Measurements from ENCODE around the gene NUPR1. TPM values are rescaled to one million over a fixed set of nuclear protein-coding genes. Genes with fewer than 3 reads are reported as not detected.
A peak's percentile ranks its signal among the peaks of the same experiment; 100 is the strongest.

NUPR1 gene
- total and polyA plus RNA-seq, 2 of the 13 experiments (the other 11 are each of a cell fraction or from before 2014, with no cell fraction given): 18.0 to 25.6 TPM

DNA sequence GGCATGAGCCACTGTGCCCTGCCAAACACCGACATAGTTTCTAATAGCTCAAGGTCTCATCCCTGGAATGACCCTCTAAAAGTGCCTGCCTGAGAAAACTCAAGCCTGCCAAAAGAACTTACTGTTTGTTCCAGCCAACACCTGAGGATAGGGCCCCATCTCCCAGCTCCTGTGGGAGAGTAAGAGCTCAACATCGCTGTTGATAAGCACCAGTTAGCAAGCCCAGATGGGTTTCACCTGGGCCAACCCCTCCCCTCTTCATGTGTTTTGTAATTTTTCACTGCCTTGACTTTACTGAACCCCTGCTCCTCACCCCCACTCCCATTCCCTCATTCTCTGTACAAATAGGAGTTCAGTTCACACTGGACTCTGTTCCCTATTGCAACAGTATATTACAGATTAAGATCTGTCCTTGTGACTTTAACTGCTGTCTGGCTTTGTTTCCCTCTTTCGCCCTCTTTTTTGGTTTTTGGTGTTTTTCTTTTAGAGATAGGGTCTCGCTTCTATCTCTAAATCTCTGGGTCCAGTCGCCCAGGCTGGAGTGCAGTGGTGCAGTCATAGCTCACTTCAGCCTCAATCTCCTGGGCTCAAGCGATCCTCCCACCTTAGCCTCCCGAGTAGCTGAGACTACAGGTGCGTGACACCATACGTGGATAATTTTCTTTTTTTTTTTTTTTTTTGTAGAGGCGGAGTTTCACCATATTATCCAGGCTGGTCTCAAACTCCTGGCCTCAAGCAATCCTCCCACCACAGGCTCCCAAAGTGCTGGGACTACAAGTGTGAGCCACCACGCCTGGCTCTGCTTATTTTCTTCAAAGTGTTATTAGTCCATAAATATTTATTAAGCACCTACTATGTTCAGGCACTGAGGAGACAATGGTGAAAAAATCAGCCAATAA, 12.3 kb downstream of the NUPR1 start:
- in situ Hi-C loops (cut with HindIII; ENCODE audit: extremely low pct_ligation_motif_present, low pct_unique_long_range_greater_than_20kb): no loop called here
- Histone ChIP-seq H2AFZ (ENCODE audit: low read length) (no peak overlapping the region), H3K36me3 (replicated peaks in 1 of 2; ENCODE audit: control insufficient read depth in 1 of 2, insufficient read depth in 2 of 2, low read length in 2 of 2) (no peaks in the 10 kb centered on the region), H3K4me3 (replicated peaks in 1 of 3; ENCODE audit: insufficient read depth in 1 of 3, low read depth in 2 of 3, low read length in 3 of 3) (peak overlapping the region in 2 of 3 experiments; percentile 26 to 27; a peak in 4 of 6 replicates), H3K9me3 (ENCODE audit: low read length) (no peaks in the 10 kb centered on the region), H3K27ac (ENCODE audit: extremely low read length, insufficient read depth, low read length) (peak overlapping the region; percentile 80), H3K4me1 (ENCODE audit: insufficient read depth, low read length) (peaks cover 74% of the 10 kb centered on the region), H4K20me1 (ENCODE audit: insufficient read depth, low read length) (no peaks in the 10 kb centered on the region), H3K9ac (ENCODE audit: insufficient read depth, low read depth, low read length) (peak overlapping the region; percentile 31; the same call in 1 of the 2 replicates), H3K27me3 (ENCODE audit: control insufficient read depth in 1 of 2, insufficient read depth in 2 of 2, low read length in 2 of 2) (no peaks in the 10 kb centered on the region), H3K79me2 (ENCODE audit: insufficient read depth, low read length) (no peaks in the 10 kb centered on the region), H3K4me2 (ENCODE audit: low read depth, low read length) (peak overlapping the region; percentile 72)
- peak; percentile 90 for ATAC-seq
- ChIA-PET CTCF (ENCODE audit: low intra/inter-chr PET ratio, low total read pairs) (no interaction called here), POLR2A (interaction anchor here (0.6 to 3.0 kb wide), 12 partner anchors 8 to 365 kb away, joined by 3 to 23 read pairs (median 4); partner anchors contain the start of genes CLN3, NUPR1, SULT1A1 and SULT1A2)
- peak; percentile 99 for FAIRE-seq
- 8% methylated on average over 11 of the region's 11 CpGs for WGBS (ENCODE audit: low lambda C conversion rate)
- BruUV-seq (replicated peaks): TSS peak; percentile 54
- intact Hi-C loops (cut with micrococcal nuclease; ENCODE audit: unreplicated experiment): no loop called here
- DNase-seq (ENCODE audit: low spot score): peak; percentile 99
- no peak for TF ChIP-seq PBX3 (CRISPR knock-in tag; IDR thresholded peaks at IDR 0.05; ENCODE audit: borderline replicate concordance)
- TF ChIP-seq, protein P1, sequence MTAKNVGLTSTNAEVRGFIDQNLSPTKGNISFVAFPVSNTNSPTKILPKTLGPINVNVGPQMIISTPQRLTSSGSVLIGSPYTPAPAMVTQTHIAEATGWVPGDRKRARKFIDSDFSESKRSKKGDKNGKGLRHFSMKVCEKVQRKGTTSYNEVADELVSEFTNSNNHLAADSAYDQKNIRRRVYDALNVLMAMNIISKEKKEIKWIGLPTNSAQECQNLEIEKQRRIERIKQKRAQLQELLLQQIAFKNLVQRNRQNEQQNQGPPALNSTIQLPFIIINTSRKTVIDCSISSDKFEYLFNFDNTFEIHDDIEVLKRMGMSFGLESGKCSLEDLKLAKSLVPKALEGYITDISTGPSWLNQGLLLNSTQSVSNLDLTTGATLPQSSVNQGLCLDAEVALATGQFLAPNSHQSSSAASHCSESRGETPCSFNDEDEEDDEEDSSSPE (CRISPR knock-in tag; IDR thresholded peaks at IDR 0.05): no peak
- TF ChIP-seq, protein P2, sequence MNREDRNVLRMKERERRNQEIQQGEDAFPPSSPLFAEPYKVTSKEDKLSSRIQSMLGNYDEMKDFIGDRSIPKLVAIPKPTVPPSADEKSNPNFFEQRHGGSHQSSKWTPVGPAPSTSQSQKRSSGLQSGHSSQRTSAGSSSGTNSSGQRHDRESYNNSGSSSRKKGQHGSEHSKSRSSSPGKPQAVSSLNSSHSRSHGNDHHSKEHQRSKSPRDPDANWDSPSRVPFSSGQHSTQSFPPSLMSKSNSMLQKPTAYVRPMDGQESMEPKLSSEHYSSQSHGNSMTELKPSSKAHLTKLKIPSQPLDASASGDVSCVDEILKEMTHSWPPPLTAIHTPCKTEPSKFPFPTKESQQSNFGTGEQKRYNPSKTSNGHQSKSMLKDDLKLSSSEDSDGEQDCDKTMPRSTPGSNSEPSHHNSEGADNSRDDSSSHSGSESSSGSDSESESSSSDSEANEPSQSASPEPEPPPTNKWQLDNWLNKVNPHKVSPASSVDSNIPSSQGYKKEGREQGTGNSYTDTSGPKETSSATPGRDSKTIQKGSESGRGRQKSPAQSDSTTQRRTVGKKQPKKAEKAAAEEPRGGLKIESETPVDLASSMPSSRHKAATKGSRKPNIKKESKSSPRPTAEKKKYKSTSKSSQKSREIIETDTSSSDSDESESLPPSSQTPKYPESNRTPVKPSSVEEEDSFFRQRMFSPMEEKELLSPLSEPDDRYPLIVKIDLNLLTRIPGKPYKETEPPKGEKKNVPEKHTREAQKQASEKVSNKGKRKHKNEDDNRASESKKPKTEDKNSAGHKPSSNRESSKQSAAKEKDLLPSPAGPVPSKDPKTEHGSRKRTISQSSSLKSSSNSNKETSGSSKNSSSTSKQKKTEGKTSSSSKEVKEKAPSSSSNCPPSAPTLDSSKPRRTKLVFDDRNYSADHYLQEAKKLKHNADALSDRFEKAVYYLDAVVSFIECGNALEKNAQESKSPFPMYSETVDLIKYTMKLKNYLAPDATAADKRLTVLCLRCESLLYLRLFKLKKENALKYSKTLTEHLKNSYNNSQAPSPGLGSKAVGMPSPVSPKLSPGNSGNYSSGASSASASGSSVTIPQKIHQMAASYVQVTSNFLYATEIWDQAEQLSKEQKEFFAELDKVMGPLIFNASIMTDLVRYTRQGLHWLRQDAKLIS (CRISPR knock-in tag; IDR thresholded peaks at IDR 0.05): no peak
- peak; percentile 73 for TF ChIP-seq GFI1 (CRISPR knock-in tag; IDR thresholded peaks at IDR 0.05; ENCODE audit: borderline replicate concordance)
- peak; percentile 61; the same call in 1 of the 2 replicates for TF ChIP-seq CBFB (CRISPR knock-in tag; IDR thresholded peaks at IDR 0.05)
- TF ChIP-seq SOX6 (IDR thresholded peaks at IDR 0.05): no peak
- peak; percentile 99 for TF ChIP-seq SOX6 (CRISPR knock-in tag; IDR thresholded peaks at IDR 0.05)
- peak; percentile 98 for TF ChIP-seq TFE3 (CRISPR knock-in tag; IDR thresholded peaks at IDR 0.05)
- TF ChIP-seq NBN (conservative IDR thresholded peaks at IDR 0.05): no peak
- TF ChIP-seq ZNF282 (IDR thresholded peaks at IDR 0.05; ENCODE audit: partially characterized antibody): no peak
- TF ChIP-seq MYC (CRISPR knock-in tag; IDR thresholded peaks at IDR 0.05; ENCODE audit: borderline replicate concordance): no peak
- no peak; the same call in 1 of the 2 replicates for TF ChIP-seq ZFP90 (CRISPR knock-in tag; IDR thresholded peaks at IDR 0.05; ENCODE audit: borderline replicate concordance)
- TF ChIP-seq NFE2 (CRISPR knock-in tag; IDR thresholded peaks at IDR 0.05): no peak
- TF ChIP-seq HNRNPK (IDR thresholded peaks at IDR 0.05; ENCODE audit: low read depth, low read length, poor library complexity, severe bottlenecking): no peak
